Measurements from ENCODE around the gene DDAH1.

The DDAH1 gene

GRCh38 chr1:85440612-85441011 lies 24.3 kb downstream of the DDAH1 start:
- DNase-seq (ENCODE audit: low read depth): no peak

- DNase-seq (ENCODE audit: low read depth): no peak
Observed at GRCh38 chr1:85438353-85438752, 26.6 kb downstream of the DDAH1 start.

GRCh38 chr1:85437139-85437538 lies 27.8 kb downstream of the DDAH1 start:
- no peak for DNase-seq (ENCODE audit: low read depth)

- DNase-seq (ENCODE audit: low read depth): no peak
Observed at GRCh38 chr1:85433096-85433495, 31.9 kb downstream of the DDAH1 start.

- no peak for DNase-seq (ENCODE audit: low read depth)
Observed at GRCh38 chr1:85428471-85429089, 36.4 kb downstream of the DDAH1 start.

GRCh38 chr1:85427849-85428248 lies 37.1 kb downstream of the DDAH1 start:
- no peak for DNase-seq (ENCODE audit: low read depth)

GRCh38 chr1:85427331-85427730 lies 37.6 kb downstream of the DDAH1 start:
- no peak for DNase-seq (ENCODE audit: low read depth)

- no peak for DNase-seq (ENCODE audit: low read depth)
Observed at GRCh38 chr1:85421179-85421578, 43.8 kb downstream of the DDAH1 start.

GRCh38 chr1:85420199-85420598 lies 44.8 kb downstream of the DDAH1 start:
- no peak for DNase-seq (ENCODE audit: low read depth)

GRCh38 chr1:85417876-85418275 lies 47.1 kb downstream of the DDAH1 start:
- DNase-seq (ENCODE audit: low read depth): no peak

GRCh38 chr1:85417017-85417416 lies 47.9 kb downstream of the DDAH1 start:
- no peak for DNase-seq (ENCODE audit: low read depth)

- DNase-seq (ENCODE audit: low read depth): no peak
Observed at GRCh38 chr1:85413169-85413568, 51.8 kb downstream of the DDAH1 start.

- no peak for DNase-seq (ENCODE audit: low read depth)
Observed at GRCh38 chr1:85411567-85412305, 53.2 kb downstream of the DDAH1 start.

- DNase-seq (ENCODE audit: low read depth): no peak
Observed at GRCh38 chr1:85409516-85409915, 55.4 kb downstream of the DDAH1 start.

GRCh38 chr1:85407746-85408377 lies 57.1 kb downstream of the DDAH1 start:
- no peak for DNase-seq (ENCODE audit: low read depth)

GRCh38 chr1:85406887-85407533 lies 57.9 kb downstream of the DDAH1 start:
- DNase-seq (ENCODE audit: low read depth): no peak

- no peak for DNase-seq (ENCODE audit: low read depth)
Observed at GRCh38 chr1:85406081-85406480, 58.9 kb downstream of the DDAH1 start.

- no peak for DNase-seq (ENCODE audit: low read depth)
Observed at GRCh38 chr1:85404408-85404807, 60.6 kb downstream of the DDAH1 start.

GRCh38 chr1:85398391-85399064 lies 66.4 kb downstream of the DDAH1 start:
- DNase-seq (ENCODE audit: low read depth): no peak

- DNase-seq (ENCODE audit: low read depth): no peak
Observed at GRCh38 chr1:85397490-85398032, 67.4 kb downstream of the DDAH1 start.

- DNase-seq (ENCODE audit: low read depth): no peak
Observed at GRCh38 chr1:85396194-85396593, 68.8 kb downstream of the DDAH1 start.

GRCh38 chr1:85394130-85394529 lies 70.8 kb downstream of the DDAH1 start:
- no peak for DNase-seq (ENCODE audit: low read depth)

All from stimulated activated CD4-positive, alpha-beta T cell treated with anti-CD3 and anti-CD28 coated beads, Interleukin-2, amount 100 ng/mL, for 4 hours (primary cell).